B cell (primary cell): ENCODE measurements around the gene HAO1.

Source experiments
- EZH2 ChIP-seq: IDR thresholded peaks from 2 replicates; pipeline ENCODE4 v1.6.1; 2012; ENCODE audit warnings: borderline replicate concordance, low read depth, mild to moderate bottlenecking, moderate library complexity, low read length; ENCODE audit not compliant: insufficient read depth, poor library complexity, severe bottlenecking
- TF ChIP-seq, protein P1 (sequence below): fragments of 200-600 bp; IDR thresholded peaks from one replicate; pipeline ENCODE4 v1.8.0; 2022; ENCODE audit warnings: antibody characterized with exemption, mild to moderate bottlenecking

- TF ChIP-seq, protein P1, sequence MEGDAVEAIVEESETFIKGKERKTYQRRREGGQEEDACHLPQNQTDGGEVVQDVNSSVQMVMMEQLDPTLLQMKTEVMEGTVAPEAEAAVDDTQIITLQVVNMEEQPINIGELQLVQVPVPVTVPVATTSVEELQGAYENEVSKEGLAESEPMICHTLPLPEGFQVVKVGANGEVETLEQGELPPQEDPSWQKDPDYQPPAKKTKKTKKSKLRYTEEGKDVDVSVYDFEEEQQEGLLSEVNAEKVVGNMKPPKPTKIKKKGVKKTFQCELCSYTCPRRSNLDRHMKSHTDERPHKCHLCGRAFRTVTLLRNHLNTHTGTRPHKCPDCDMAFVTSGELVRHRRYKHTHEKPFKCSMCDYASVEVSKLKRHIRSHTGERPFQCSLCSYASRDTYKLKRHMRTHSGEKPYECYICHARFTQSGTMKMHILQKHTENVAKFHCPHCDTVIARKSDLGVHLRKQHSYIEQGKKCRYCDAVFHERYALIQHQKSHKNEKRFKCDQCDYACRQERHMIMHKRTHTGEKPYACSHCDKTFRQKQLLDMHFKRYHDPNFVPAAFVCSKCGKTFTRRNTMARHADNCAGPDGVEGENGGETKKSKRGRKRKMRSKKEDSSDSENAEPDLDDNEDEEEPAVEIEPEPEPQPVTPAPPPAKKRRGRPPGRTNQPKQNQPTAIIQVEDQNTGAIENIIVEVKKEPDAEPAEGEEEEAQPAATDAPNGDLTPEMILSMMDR, result no peak
- TF ChIP-seq EZH2, result no peak
Measured at GRCh38 chr20:7848351-7848750, 91.9 kb downstream of the HAO1 start.
